ENCODE measurements around the gene KAT7.

The KAT7 gene

DNA sequence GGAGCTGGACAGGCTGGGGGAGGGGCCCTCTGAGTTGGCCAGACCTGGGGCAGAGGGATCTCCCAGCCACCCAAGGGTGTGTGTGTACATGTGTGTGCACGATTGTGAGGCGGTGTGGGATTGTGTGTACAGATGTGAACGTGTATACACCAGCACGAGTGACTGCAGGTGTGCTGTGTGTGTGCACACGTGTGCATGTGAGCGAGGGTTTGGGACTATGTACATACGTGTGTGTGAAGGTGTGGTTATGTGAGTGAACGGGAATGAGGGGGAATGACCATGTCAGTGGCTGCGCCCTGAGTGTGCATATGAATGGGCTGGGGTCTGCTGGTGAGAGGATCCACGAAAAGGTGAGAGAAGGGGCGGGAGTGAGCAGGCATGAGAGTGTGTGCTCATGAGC is 81.8 kb downstream of the KAT7 start:
- FAIRE-seq, result no peak
- no peak for TF ChIP-seq CTCF (IDR thresholded peaks at IDR 0.05; ENCODE audit: insufficient read depth, missing control alignments)

GRCh38 chr17:49871211-49871610 is 82.7 kb downstream of the KAT7 start:
- no peak for FAIRE-seq
- no peak for TF ChIP-seq CTCF (IDR thresholded peaks at IDR 0.05; ENCODE audit: insufficient read depth, missing control alignments)
- no peak for DNase-seq (ENCODE audit: insufficient read length, low spot score)

More for the DNA sequence above, 81.8 kb downstream of the KAT7 start:
- no peak for DNase-seq (ENCODE audit: insufficient read length, low spot score)

DNA sequence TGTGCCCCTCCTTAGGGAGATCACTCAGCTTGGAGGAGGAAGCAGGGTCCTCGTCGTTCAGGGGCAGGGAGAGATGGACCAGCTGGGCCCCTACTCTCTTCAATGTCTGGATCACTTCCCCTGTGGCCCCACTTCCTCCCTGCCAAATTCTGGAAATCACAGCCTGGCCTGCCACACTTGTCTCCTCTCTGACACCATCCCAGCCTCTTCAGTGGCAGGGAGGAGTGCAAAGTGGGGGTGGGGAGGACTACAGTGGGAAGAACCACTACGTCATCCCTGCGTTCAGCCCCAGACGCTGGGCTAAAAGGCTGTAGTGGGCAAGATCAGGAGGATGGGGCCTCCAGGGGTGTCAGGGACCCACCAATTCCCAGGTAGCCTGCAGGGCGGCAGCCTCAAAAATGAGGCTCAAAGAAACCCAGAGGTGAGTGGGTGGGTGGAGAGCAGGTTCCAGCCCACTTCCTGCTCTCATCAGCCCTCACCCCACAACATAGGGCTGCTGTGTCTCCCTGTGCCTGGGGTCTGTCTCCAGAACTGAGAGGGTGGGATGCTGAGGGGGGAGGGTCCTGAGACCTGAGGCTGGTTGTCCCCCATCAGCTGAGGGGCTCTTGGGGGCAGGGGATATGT is 84.4 kb downstream of the KAT7 start:
- TF ChIP-seq CTCF (IDR thresholded peaks at IDR 0.05; ENCODE audit: insufficient read depth, missing control alignments), result no peak
- no peak for DNase-seq (ENCODE audit: insufficient read length, low spot score)
- no peak for FAIRE-seq

DNA sequence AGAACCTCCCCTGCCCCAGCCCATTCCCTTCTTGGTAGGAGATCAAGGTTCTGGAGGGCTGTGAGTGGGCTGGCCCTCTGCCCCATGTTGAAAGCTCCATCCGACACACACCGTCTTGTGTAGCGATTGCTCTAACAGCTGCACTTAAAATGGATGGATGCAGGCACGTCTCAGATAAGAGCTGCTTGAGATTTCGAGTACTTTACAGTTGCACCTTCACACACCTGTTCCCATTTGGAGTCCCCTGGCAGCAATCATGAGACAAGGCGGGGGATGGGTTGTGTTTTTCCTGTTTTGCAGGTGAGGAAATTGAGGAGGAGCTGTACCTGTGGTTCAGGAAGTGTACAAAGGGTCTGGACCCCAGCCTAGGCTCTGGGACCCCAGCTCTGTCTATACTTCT is 85.0 kb downstream of the KAT7 start:
- DNase-seq (ENCODE audit: insufficient read length, low spot score) (no peak), FAIRE-seq (no peak)
- TF ChIP-seq CTCF (IDR thresholded peaks at IDR 0.05; ENCODE audit: insufficient read depth, missing control alignments), result no peak

DNA sequence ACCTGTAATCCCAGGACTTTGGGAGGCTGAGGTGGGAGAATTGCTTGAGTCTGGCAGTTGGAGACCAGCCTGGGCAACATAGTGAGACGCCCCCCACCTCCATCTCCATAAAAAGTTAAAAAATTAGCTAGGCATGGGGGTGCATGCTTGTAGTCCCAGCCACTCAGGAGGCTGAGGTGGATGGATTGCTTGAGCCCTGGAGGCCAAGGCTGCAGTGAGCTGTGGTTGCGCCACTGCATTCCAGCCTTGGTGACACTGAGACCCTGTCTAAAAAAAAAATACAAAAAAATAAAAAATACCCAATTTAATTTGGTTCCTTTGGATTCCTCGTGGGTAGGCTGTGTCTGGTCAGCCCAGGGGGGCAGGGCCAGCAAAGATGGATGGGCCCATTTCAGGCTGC is 85.4 kb downstream of the KAT7 start:
- no peak for TF ChIP-seq CTCF (IDR thresholded peaks at IDR 0.05; ENCODE audit: insufficient read depth, missing control alignments)
- DNase-seq (ENCODE audit: insufficient read length, low spot score), result no peak
- no peak for FAIRE-seq

- TF ChIP-seq CTCF (IDR thresholded peaks at IDR 0.05; ENCODE audit: insufficient read depth, missing control alignments), result no peak
- FAIRE-seq (no peak), DNase-seq (ENCODE audit: insufficient read length, low spot score) (no peak)
Measured at GRCh38 chr17:49874911-49875310, 86.4 kb downstream of the KAT7 start.

- TF ChIP-seq CTCF (IDR thresholded peaks at IDR 0.05; ENCODE audit: insufficient read depth, missing control alignments), result no peak
- DNase-seq (ENCODE audit: insufficient read length, low spot score), result no peak
- no peak for FAIRE-seq
Measured at GRCh38 chr17:49875685-49876084, 87.2 kb downstream of the KAT7 start.

All from D721Med (cell line).